ENCODE measurements around the gene ZFP69. TPM values are rescaled to one million over a fixed set of nuclear protein-coding genes. Genes with fewer than 3 reads are reported as not detected.

ZFP69 gene
- total RNA-seq, 1 experiment from 2014 or later, result 4.8 TPM

DNA sequence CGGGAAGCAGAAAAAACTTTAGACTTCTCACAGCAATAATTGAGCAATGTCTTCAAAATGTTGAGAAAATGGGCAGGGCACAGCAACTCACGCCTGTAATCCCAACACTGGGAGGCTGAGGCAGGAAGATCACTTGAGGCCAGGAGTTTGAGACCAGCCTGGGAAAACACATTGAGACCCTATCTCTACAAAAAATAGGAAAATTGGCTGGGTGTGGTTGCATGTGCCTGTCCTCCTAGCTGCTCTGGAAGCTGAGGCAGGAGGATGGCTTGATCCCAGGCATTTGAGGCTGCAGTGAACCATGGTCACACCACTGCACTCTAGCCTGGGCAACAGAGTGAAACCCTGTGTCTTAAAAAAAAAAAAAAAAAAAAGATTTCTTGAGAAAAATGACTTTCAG lies 7.8 kb upstream of the ZFP69 start:
- no peaks in the 10 kb centered on the region for H4K20me1 ChIP-seq (ENCODE audit: insufficient read depth)
- H3K9me3 ChIP-seq (ENCODE audit: insufficient read depth, low read depth), result peaks cover 59% of the 10 kb centered on the region
- no peaks in the 10 kb centered on the region for H3K79me2 ChIP-seq (ENCODE audit: low read depth)
- H3K27ac ChIP-seq, result no peak overlapping the region
- no peaks in the 10 kb centered on the region for H3K9me2 ChIP-seq (ENCODE audit: insufficient read depth)
- BruUV-seq (replicated peaks), result no TSS peak
- TF ChIP-seq EZH2 (IDR thresholded peaks at IDR 0.05; ENCODE audit: low read depth), result no peak
- TF ChIP-seq, protein P1, sequence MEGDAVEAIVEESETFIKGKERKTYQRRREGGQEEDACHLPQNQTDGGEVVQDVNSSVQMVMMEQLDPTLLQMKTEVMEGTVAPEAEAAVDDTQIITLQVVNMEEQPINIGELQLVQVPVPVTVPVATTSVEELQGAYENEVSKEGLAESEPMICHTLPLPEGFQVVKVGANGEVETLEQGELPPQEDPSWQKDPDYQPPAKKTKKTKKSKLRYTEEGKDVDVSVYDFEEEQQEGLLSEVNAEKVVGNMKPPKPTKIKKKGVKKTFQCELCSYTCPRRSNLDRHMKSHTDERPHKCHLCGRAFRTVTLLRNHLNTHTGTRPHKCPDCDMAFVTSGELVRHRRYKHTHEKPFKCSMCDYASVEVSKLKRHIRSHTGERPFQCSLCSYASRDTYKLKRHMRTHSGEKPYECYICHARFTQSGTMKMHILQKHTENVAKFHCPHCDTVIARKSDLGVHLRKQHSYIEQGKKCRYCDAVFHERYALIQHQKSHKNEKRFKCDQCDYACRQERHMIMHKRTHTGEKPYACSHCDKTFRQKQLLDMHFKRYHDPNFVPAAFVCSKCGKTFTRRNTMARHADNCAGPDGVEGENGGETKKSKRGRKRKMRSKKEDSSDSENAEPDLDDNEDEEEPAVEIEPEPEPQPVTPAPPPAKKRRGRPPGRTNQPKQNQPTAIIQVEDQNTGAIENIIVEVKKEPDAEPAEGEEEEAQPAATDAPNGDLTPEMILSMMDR (conservative IDR thresholded peaks at IDR 0.05), result no peak
- no peaks in the 10 kb centered on the region for H3K4me1 ChIP-seq (replicated peaks; ENCODE audit: insufficient read depth)
- no peaks in the 10 kb centered on the region; the same call in 1 of the 2 replicates for H3K27me3 ChIP-seq (ENCODE audit: insufficient read depth, low read depth)
- intact Hi-C loops (cut with micrococcal nuclease; ENCODE audit: unreplicated experiment), result no loop called here
- no peak overlapping the region for H3K4me2 ChIP-seq
- no peak overlapping the region for H2AFZ ChIP-seq
- POLR2A ChIA-PET (ENCODE audit: unreplicated experiment), result no interaction called here
- H3F3A ChIP-seq (ENCODE audit: insufficient read depth, low read depth), result no peaks in the 10 kb centered on the region
- H3K4me3 ChIP-seq, result no peak overlapping the region
- no peak for DNase-seq
- H3K36me3 ChIP-seq (ENCODE audit: low read depth), result no peaks in the 10 kb centered on the region
- CTCF ChIA-PET, result no interaction called here

DNA sequence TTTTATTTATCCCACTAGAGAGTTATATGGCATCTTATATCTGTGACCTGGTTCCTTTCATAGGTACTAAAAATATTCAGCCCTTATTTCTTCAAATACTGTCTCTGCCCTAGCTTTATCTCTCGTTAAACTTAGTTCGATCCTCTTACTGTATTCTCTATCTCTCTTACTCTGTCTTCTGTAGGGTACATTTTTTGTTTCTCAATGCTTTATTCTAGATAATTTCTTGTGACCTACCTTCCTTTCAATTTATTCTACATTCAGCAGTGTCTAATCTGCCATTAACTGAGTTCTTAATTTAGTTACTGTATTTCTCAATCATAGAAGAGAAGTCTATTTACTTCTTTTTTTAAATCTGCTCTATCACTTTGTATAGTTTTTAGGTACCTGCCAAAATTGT lies 1.8 kb upstream of the ZFP69 start:
- Histone ChIP-seq H3K9me3 (ENCODE audit: insufficient read depth, low read depth) (peaks cover 33% of the 10 kb centered on the region), H4K20me1 (ENCODE audit: insufficient read depth) (no peaks in the 10 kb centered on the region), H3K79me2 (ENCODE audit: low read depth) (no peaks in the 10 kb centered on the region), H3K36me3 (ENCODE audit: low read depth) (0 out of 2 replicates have a peak, but pooled peaks cover 5% of the 10 kb centered on the region), H3K27me3 (ENCODE audit: insufficient read depth, low read depth) (no peaks in the 10 kb centered on the region; the same call in 1 of the 2 replicates), H3K27ac (no peak overlapping the region), H2AFZ (no peak overlapping the region), H3K4me1 (replicated peaks; ENCODE audit: insufficient read depth) (peaks cover 9% of the 10 kb centered on the region; the same call in 1 of the 2 replicates), H3F3A (ENCODE audit: insufficient read depth, low read depth) (no peaks in the 10 kb centered on the region), H3K4me3 (no peak overlapping the region), H3K9me2 (ENCODE audit: insufficient read depth) (no peaks in the 10 kb centered on the region), H3K4me2 (no peak overlapping the region)
- ChIA-PET POLR2A (ENCODE audit: unreplicated experiment) (no interaction called here), CTCF (interaction anchor here (0.5 kb wide), 1 partner anchor 555 kb away, joined by 5 read pairs; no protein-coding TSS in a partner anchor)
- no TSS peak for BruUV-seq (replicated peaks)
- TF ChIP-seq, protein P1 (conservative IDR thresholded peaks at IDR 0.05), result no peak
- no peak for TF ChIP-seq EZH2 (IDR thresholded peaks at IDR 0.05; ENCODE audit: low read depth)
- intact Hi-C loops (cut with micrococcal nuclease; ENCODE audit: unreplicated experiment), result no loop called here
- no peak for DNase-seq

DNA sequence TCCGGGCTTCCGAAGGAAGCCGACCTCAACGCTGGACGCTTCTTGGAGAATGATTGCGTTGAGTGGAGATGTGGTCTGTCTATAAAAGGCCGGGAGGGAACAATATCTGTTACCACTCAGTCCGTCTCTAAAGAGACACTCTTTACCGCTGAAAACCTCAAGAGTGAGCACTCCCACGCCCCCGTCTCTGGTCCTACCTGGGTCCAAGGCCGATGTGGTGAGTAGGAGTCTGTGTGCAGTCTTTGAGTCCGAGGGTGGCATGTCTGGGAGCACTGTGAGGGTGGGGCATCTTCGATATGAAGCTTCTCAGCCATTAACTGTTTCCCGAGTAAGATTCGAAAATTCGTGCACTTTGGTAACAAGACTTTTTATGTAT lies 576 bp downstream of the ZFP69 start:
- Histone ChIP-seq H3K79me2 (ENCODE audit: low read depth) (no peaks in the 10 kb centered on the region), H3F3A (ENCODE audit: insufficient read depth, low read depth) (no peaks in the 10 kb centered on the region), H3K27ac (no peak overlapping the region), H3K4me3 (peak overlapping the region; percentile 100), H4K20me1 (ENCODE audit: insufficient read depth) (no peaks in the 10 kb centered on the region), H3K9me2 (ENCODE audit: insufficient read depth) (no peaks in the 10 kb centered on the region), H3K36me3 (ENCODE audit: low read depth) (peaks cover 14% of the 10 kb centered on the region; the same call in 1 of the 2 replicates), H3K4me2 (peak overlapping the region; percentile 81), H3K27me3 (ENCODE audit: insufficient read depth, low read depth) (no peaks in the 10 kb centered on the region), H3K4me1 (replicated peaks; ENCODE audit: insufficient read depth) (peaks cover 9% of the 10 kb centered on the region; the same call in 1 of the 2 replicates), H2AFZ (peak overlapping the region; percentile 99), H3K9me3 (ENCODE audit: insufficient read depth, low read depth) (peaks cover 31% of the 10 kb centered on the region)
- ChIA-PET POLR2A (ENCODE audit: unreplicated experiment) (no interaction called here), CTCF (interaction anchor here (0.9 kb wide), 1 partner anchor 31 kb away, joined by 4 read pairs; the partner anchor contains the start of gene EXO5)
- intact Hi-C loops (cut with micrococcal nuclease; ENCODE audit: unreplicated experiment), result no loop called here
- no TSS peak for BruUV-seq (replicated peaks)
- no peak for DNase-seq
- TF ChIP-seq EZH2 (IDR thresholded peaks at IDR 0.05; ENCODE audit: low read depth), result no peak
- TF ChIP-seq, protein P1 (conservative IDR thresholded peaks at IDR 0.05), result no peak

Measured in PC-9 (cell line).